SK-N-SH (cell line): ENCODE data around the gene ZNF287. TPM values are rescaled to one million over a fixed set of nuclear protein-coding genes. Genes with fewer than 3 reads are reported as not detected.
A peak's percentile ranks its signal among the peaks of the same experiment; 100 is the strongest.

Experiments
- CTCF ChIA-PET: fragments of 300-600, 350-600 bp; formaldehyde crosslinking; extraction: SDS; loops from one replicate; lab custom pipeline; 2021; lab: Yijun Ruan, JAX
- POLR2A ChIA-PET: fragments of 350-600 bp; sonication (Branson Sonifier 250); formaldehyde crosslinking; extraction: SDS; loops from one replicate; lab custom pipeline; 2020; ENCODE audit warnings: antibody characterized with exemption, inconsistent platforms; lab: Yijun Ruan, JAX
- DNase-seq: peaks from one replicate; pipeline ENCODE4 v3.0.0; 2012
- H2AFZ ChIP-seq: fragments of 200-600 bp; sonication (generic); 2 replicates; pipeline ENCODE4 v1.8.1; 2016; ENCODE audit warnings: antibody characterized with exemption, mild to moderate bottlenecking, low read depth
- H3F3A ChIP-seq: fragments of 200-600 bp; sonication (generic); replicated peaks from 2 replicates; pipeline ENCODE3; 2016; ENCODE audit warnings: antibody characterized with exemption, mild to moderate bottlenecking; ENCODE audit not compliant: insufficient read depth
- H3K27ac ChIP-seq, 2 experiments: fragments of 200-500 bp in 1 of 2; fragments of 200-600 bp in 1 of 2; sonication (Bioruptor generic) in 1 of 2; sonication (generic), shearing (Covaris generic) in 1 of 2; 2 replicates each; pipeline versions ENCODE4 v1.5.1 to v1.6.1; 2014 to 2016; ENCODE audit warnings: low read depth in 2 of 2, inconsistent platforms in 1 of 2, low read length in 1 of 2, mild to moderate bottlenecking in 1 of 2, mixed read lengths in 1 of 2
- H3K27me3 ChIP-seq: fragments of 200-600 bp; sonication (generic), shearing (Covaris generic); 2 replicates; pipeline ENCODE4 v1.6.1; 2016; ENCODE audit warnings: mixed run types; ENCODE audit not compliant: insufficient read depth
- H3K36me3 ChIP-seq, 2 experiments: fragments of 200-500 bp in 1 of 2; fragments of 200-600 bp in 1 of 2; sonication (Bioruptor generic) in 1 of 2; sonication (generic) in 1 of 2; replicated peaks in 1 of 2; 2 replicates each; pipeline versions ENCODE3 to v1.5.1; 2014 to 2016; ENCODE audit warnings: low read length in 1 of 2, mild to moderate bottlenecking in 1 of 2; ENCODE audit not compliant: insufficient read depth in 2 of 2, control insufficient read depth in 1 of 2
- H3K4me1 ChIP-seq, 2 experiments: fragments of 200-500 bp in 1 of 2; fragments of 200-600 bp in 1 of 2; sonication (Bioruptor generic) in 1 of 2; sonication (generic), shearing (Covaris generic) in 1 of 2; 2 replicates each; pipeline versions ENCODE4 v1.5.1 to v1.6.1; 2014 to 2016; ENCODE audit warnings: low read depth in 1 of 2, low read length in 1 of 2, mixed run types in 1 of 2; ENCODE audit not compliant: insufficient read depth in 2 of 2, control insufficient read depth in 1 of 2
- H3K4me2 ChIP-seq: fragments of 200-600 bp; sonication (generic), shearing (Covaris generic); 2 replicates; pipeline ENCODE4 v1.6.1; 2017; ENCODE audit warnings: mixed run types
- H3K4me3 ChIP-seq, 2 experiments: fragments of 200-500 bp in 1 of 2; fragments of 200-600 bp in 1 of 2; sonication (Bioruptor generic) in 1 of 2; sonication (generic), shearing (Covaris generic) in 1 of 2; 2 replicates each; pipeline versions ENCODE4 v1.5.1 to v1.8.1; 2014 to 2016; ENCODE audit warnings: low read depth in 2 of 2, inconsistent platforms in 1 of 2, low read length in 1 of 2, mild to moderate bottlenecking in 1 of 2, mixed read lengths in 1 of 2, moderate library complexity in 1 of 2
- H3K79me2 ChIP-seq: fragments of 200-600 bp; sonication (generic); 2 replicates; pipeline ENCODE4 v1.8.1; 2017; ENCODE audit warnings: mild to moderate bottlenecking; ENCODE audit not compliant: insufficient read depth
- H3K9ac ChIP-seq: fragments of 200-600 bp; sonication (generic); 2 replicates; pipeline ENCODE4 v1.6.1; 2017; ENCODE audit warnings: mixed run types
- H3K9me2 ChIP-seq: fragments of 200-600 bp; sonication (generic); 2 replicates; pipeline ENCODE4 v1.6.1; 2017; ENCODE audit warnings: mixed run types
- H3K9me3 ChIP-seq: fragments of 200-600 bp; sonication (generic); 2 replicates; pipeline ENCODE4 v1.6.1; 2017; ENCODE audit warnings: mixed run types, mild to moderate bottlenecking, moderate library complexity
- H4K20me1 ChIP-seq: fragments of 200-600 bp; sonication (generic); 2 replicates; pipeline ENCODE4 v1.6.1; 2017; ENCODE audit warnings: mild to moderate bottlenecking, mixed run types; ENCODE audit not compliant: insufficient read depth
- CHD2 ChIP-seq: fragments of 150-350 bp; IDR thresholded peaks from 2 replicates; pipeline ENCODE4 v1.6.1; 2018; ENCODE audit warnings: low read length; ENCODE audit not compliant: partially characterized antibody
- CTCF ChIP-seq: fragments of 200-600 bp; sonication (generic); IDR thresholded peaks from 2 replicates; pipeline ENCODE4 v1.6.1; 2017; ENCODE audit warnings: antibody characterized with exemption, mild to moderate bottlenecking, moderate library complexity
- EP300 ChIP-seq, 2 experiments: IDR thresholded peaks; 2 replicates each; pipeline versions ENCODE4 v1.4.0 to v1.6.1; 2012; ENCODE audit warnings: borderline replicate concordance in 1 of 2, low read depth in 1 of 2, low read length in 1 of 2
- FOSL2 ChIP-seq: IDR thresholded peaks from 2 replicates; pipeline ENCODE4 v1.4.0; 2012; ENCODE audit warnings: low read depth, mild to moderate bottlenecking, moderate library complexity, borderline replicate concordance
- JUND ChIP-seq: IDR thresholded peaks from 2 replicates; pipeline ENCODE4 v1.4.0; 2012
- MAX ChIP-seq: IDR thresholded peaks from 2 replicates; pipeline ENCODE4 v1.4.0; 2012; ENCODE audit warnings: low read depth
- MEF2A ChIP-seq: IDR thresholded peaks from 2 replicates; pipeline ENCODE4 v1.4.0; 2012; ENCODE audit warnings: low read depth, borderline replicate concordance
- NFIC ChIP-seq: IDR thresholded peaks from 2 replicates; pipeline ENCODE4 v1.4.0; 2012; ENCODE audit warnings: borderline replicate concordance
- PBX3 ChIP-seq: IDR thresholded peaks from 2 replicates; pipeline ENCODE4; 2012
- POLR2AphosphoS5 ChIP-seq: IDR thresholded peaks from 2 replicates; pipeline ENCODE4 v1.6.1; 2012; ENCODE audit warnings: low read depth, low read length
- RAD21 ChIP-seq: IDR thresholded peaks from 2 replicates; pipeline ENCODE4 v1.6.1; 2012; ENCODE audit warnings: mild to moderate bottlenecking, low read length
- TEAD4 ChIP-seq: IDR thresholded peaks from 2 replicates; pipeline ENCODE4 v1.4.0; 2012; ENCODE audit warnings: mild to moderate bottlenecking, borderline replicate concordance; ENCODE audit not compliant: insufficient read depth
- ZBTB33 ChIP-seq: IDR thresholded peaks from 2 replicates; pipeline ENCODE4 v1.4.0; 2012; ENCODE audit warnings: low read depth, borderline replicate concordance
- WGBS: methylation state at CpG from one replicate; pipeline ENCODE4 v1.1.6; 2017; ENCODE audit warnings: low lambda C conversion rate; 5-methylcytosine and 5-hydroxymethylcytosine counted together
- polyA plus RNA-seq, 3 experiments: library from polyadenylated mRNA; depleted of rRNA; stranded (reverse); fragments of >200 nt; gene quantifications; 2 replicates each; pipeline ENCODE4 v1.2.3, GENCODE V29; 2012
- TF ChIP-seq, protein P1 (sequence below): fragments of 150-350 bp; IDR thresholded peaks from 2 replicates; pipeline ENCODE4 v1.6.1; 2017; ENCODE audit warnings: antibody characterized with exemption, low read length, low read depth, borderline replicate concordance

Gene ZNF287
- polyA plus RNA-seq, 1 of the 3 experiments (the other 2 are of a cell fraction) = 6.1 TPM

- TF ChIP-seq ZBTB33 (no peak), CTCF (no peak), EP300 (IDR thresholded peaks at IDR 0.05; ENCODE audit: borderline replicate concordance in 1 of 2, low read depth in 1 of 2, low read length in 1 of 2) (no peak), POLR2AphosphoS5 (no peak), NFIC (no peak), PBX3 (no peak), MEF2A (no peak), TEAD4 (no peak)
- 39% methylated on average over 2 of the region's 2 CpGs for WGBS
- Histone ChIP-seq H3F3A (no peaks in the 10 kb centered on the region), H3K27me3 (no peaks in the 10 kb centered on the region; the same call in 1 of the 2 replicates), H3K4me1 (peaks cover 0 to 2% of the 10 kb centered on the region in 2 experiments; a peak in 1 of 4 replicates), H3K27ac (no peak overlapping the region), H3K9me3 (no peaks in the 10 kb centered on the region), H3K9me2 (no peaks in the 10 kb centered on the region), H2AFZ (no peak overlapping the region), H3K36me3 (no peaks in the 10 kb centered on the region), H4K20me1 (no peaks in the 10 kb centered on the region), H3K9ac (no peak overlapping the region), H3K4me3 (no peak overlapping the region), H3K79me2 (no peaks in the 10 kb centered on the region), H3K4me2 (no peak overlapping the region)
- ChIA-PET CTCF (interaction anchor here (1.7 to 2.0 kb wide), 2 partner anchors 10 to 16 kb away, joined by 8 to 10 read pairs; no protein-coding TSS in a partner anchor), POLR2A (no interaction called here)
- DNase-seq = no peak
These were observed 4.5 kb upstream of the ZNF287 start for GRCh38 chr17:16573466-16573865.

GRCh38 chr17:16569358-16569712, 331 bp upstream of the ZNF287 start:
- H3K9ac ChIP-seq = no peak overlapping the region
- no peaks in the 10 kb centered on the region for H4K20me1 ChIP-seq
- peaks cover 0 to 10% of the 10 kb centered on the region in 2 experiments; a peak in 2 of 4 replicates for H3K4me1 ChIP-seq
- H3F3A ChIP-seq = no peaks in the 10 kb centered on the region
- H2AFZ ChIP-seq = peak overlapping the region; percentile 94
- ChIA-PET POLR2A (no interaction called here), CTCF (interaction anchor here (1.0 to 3.4 kb wide), 4 partner anchors 14 to 33 kb away, joined by 4 to 21 read pairs (median 10); no protein-coding TSS in a partner anchor)
- DNase-seq = no peak
- no peak overlapping the region for H3K27ac ChIP-seq
- TF ChIP-seq RAD21 (no peak), FOSL2 (no peak), MAX (no peak), JUND (no peak), CHD2 (no peak), MEF2A (no peak)
- TF ChIP-seq, protein P1, sequence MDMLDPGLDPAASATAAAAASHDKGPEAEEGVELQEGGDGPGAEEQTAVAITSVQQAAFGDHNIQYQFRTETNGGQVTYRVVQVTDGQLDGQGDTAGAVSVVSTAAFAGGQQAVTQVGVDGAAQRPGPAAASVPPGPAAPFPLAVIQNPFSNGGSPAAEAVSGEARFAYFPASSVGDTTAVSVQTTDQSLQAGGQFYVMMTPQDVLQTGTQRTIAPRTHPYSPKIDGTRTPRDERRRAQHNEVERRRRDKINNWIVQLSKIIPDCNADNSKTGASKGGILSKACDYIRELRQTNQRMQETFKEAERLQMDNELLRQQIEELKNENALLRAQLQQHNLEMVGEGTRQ = no peak
- 19% methylated on average over 14 of the region's 14 CpGs for WGBS
- H3K36me3 ChIP-seq = peaks cover 14 to 27% of the 10 kb centered on the region in 2 experiments
- peak overlapping the region; percentile 81 to 87 for H3K4me3 ChIP-seq
- H3K79me2 ChIP-seq = peaks cover 15% of the 10 kb centered on the region; the same call in 1 of the 2 replicates
- H3K9me2 ChIP-seq = no peaks in the 10 kb centered on the region
- H3K4me2 ChIP-seq = peak overlapping the region; percentile 89
- no peaks in the 10 kb centered on the region for H3K9me3 ChIP-seq
- no peaks in the 10 kb centered on the region; the same call in 1 of the 2 replicates for H3K27me3 ChIP-seq
